Choroid plexus epithelial cell (primary cell): ENCODE data around the gene SEMA3F.

ENCODE experiments used
- DNase-seq: peaks from one replicate; pipeline ENCODE4 v3.0.0-alpha.2; 2010; ENCODE audit warnings: low read depth
- H3K4me3 ChIP-seq: 2 replicates; pipeline ENCODE4 v1.5.1; 2011; ENCODE audit warnings: low read depth, mild to moderate bottlenecking, control low read depth, low read length, moderate library complexity
- CTCF ChIP-seq: conservative IDR thresholded peaks from 2 replicates; pipeline ENCODE4 v1.5.1; 2011; ENCODE audit warnings: low read depth, mild to moderate bottlenecking, control low read depth, inconsistent platforms, low read length, moderate library complexity

SEMA3F gene

GRCh38 chr3:50165910-50166538, 10.9 kb downstream of the SEMA3F start:
- no peak for DNase-seq
- TF ChIP-seq CTCF: no peak
- H3K4me3 ChIP-seq: no peak overlapping the region

GRCh38 chr3:50166620-50167019, 11.5 kb downstream of the SEMA3F start:
- no peak overlapping the region for H3K4me3 ChIP-seq
- no peak for DNase-seq
- no peak for TF ChIP-seq CTCF

- H3K4me3 ChIP-seq: no peak overlapping the region
- TF ChIP-seq CTCF: no peak
- no peak for DNase-seq
Observed at GRCh38 chr3:50167069-50167840, 12.1 kb downstream of the SEMA3F start.

DNA sequence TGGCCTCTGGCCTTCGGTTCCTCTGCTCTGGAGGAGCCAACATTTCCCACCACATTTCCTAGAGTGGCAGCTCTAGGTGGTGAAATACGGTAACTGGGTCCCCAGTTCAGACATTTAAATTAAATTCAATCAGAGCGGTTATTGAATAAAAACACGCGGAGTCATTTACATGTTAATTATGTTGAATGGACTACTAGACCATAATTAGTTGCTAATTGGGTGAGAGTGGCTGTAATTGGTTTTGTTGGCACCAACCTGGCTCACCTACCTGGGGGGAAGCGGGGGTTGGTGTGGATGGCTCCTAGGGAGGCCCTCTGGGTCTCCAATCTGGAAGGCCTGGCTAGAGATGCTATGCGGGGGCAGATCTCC, 12.7 kb downstream of the SEMA3F start:
- no peak for DNase-seq
- TF ChIP-seq CTCF: no peak
- no peak overlapping the region for H3K4me3 ChIP-seq

- no peak for DNase-seq
- H3K4me3 ChIP-seq: no peak overlapping the region
- no peak for TF ChIP-seq CTCF
Observed at GRCh38 chr3:50168388-50168787, 13.3 kb downstream of the SEMA3F start.

GRCh38 chr3:50168791-50169190, 13.7 kb downstream of the SEMA3F start:
- no peak for TF ChIP-seq CTCF
- no peak overlapping the region for H3K4me3 ChIP-seq
- DNase-seq: no peak
